Fibroblast of lung (primary cell): ENCODE data around the gene CLEC4A. TPM values are rescaled to one million over a fixed set of nuclear protein-coding genes. Genes with fewer than 3 reads are reported as not detected.

ENCODE experiments used
- DNase-seq, 2 donors: peaks; one replicate each; pipeline versions ENCODE4 v3.0.0 to v3.0.0-alpha.2; 2010; ENCODE audit warnings: low read depth in 2 of 2
- H2AFZ ChIP-seq: 2 replicates; pipeline ENCODE4 v1.5.1; 2012; ENCODE audit warnings: low read length, control low read depth, inconsistent platforms
- H3K27ac ChIP-seq: 2 replicates; pipeline ENCODE4 v1.5.1; 2011; ENCODE audit warnings: low read length, control low read depth; ENCODE audit not compliant: insufficient read depth
- H3K27me3 ChIP-seq: 2 replicates; pipeline ENCODE4 v1.5.1; 2011; ENCODE audit warnings: mild to moderate bottlenecking, low read length; ENCODE audit not compliant: control insufficient read depth, insufficient read depth
- H3K36me3 ChIP-seq: 2 replicates; pipeline ENCODE4 v1.5.1; 2011; ENCODE audit warnings: low read length; ENCODE audit not compliant: control insufficient read depth, insufficient read depth
- H3K4me1 ChIP-seq: 2 replicates; pipeline ENCODE4 v1.5.1; 2011; ENCODE audit warnings: low read length; ENCODE audit not compliant: control insufficient read depth, insufficient read depth; ENCODE audit errors: extremely low read depth
- H3K4me2 ChIP-seq: 2 replicates; pipeline ENCODE4 v1.5.1; 2011; ENCODE audit warnings: low read length, control low read depth; ENCODE audit not compliant: insufficient read depth; ENCODE audit errors: extremely low read depth
- H3K4me3 ChIP-seq, 4 experiments: fragments of 200-600 bp in 1 of 4; sonication (generic) in 1 of 4; replicated peaks in 1 of 4; 2 replicates each; pipeline ENCODE4 v1.5.1; 2011 to 2016; ENCODE audit warnings: low read length in 4 of 4, low read depth in 3 of 4, mild to moderate bottlenecking in 3 of 4, control low read depth in 2 of 4, inconsistent platforms in 1 of 4, mixed read lengths in 1 of 4; ENCODE audit not compliant: insufficient read depth in 1 of 4; ENCODE audit errors: control extremely low read depth in 1 of 4
- H3K79me2 ChIP-seq: 2 replicates; pipeline ENCODE4 v1.5.1; 2012; ENCODE audit warnings: mild to moderate bottlenecking, low read length, inconsistent platforms; ENCODE audit not compliant: control insufficient read depth, insufficient read depth
- H3K9ac ChIP-seq: 2 replicates; pipeline ENCODE4 v1.5.1; 2011; ENCODE audit warnings: mild to moderate bottlenecking, low read length, control low read depth; ENCODE audit not compliant: insufficient read depth
- H3K9me3 ChIP-seq: 2 replicates; pipeline ENCODE4 v1.5.1; 2012; ENCODE audit warnings: low read depth, low read length; ENCODE audit not compliant: control insufficient read depth, insufficient read depth
- H4K20me1 ChIP-seq: 2 replicates; pipeline ENCODE4 v1.5.1; 2011; ENCODE audit warnings: low read length; ENCODE audit not compliant: control insufficient read depth, insufficient read depth; ENCODE audit errors: extremely low read depth
- CTCF ChIP-seq, 2 donors: IDR thresholded peaks in 1 of 2; conservative IDR thresholded peaks in 1 of 2; 1 replicate in 1 of 2; 2 replicates in 1 of 2; pipeline ENCODE4 v1.5.1; 2011 to 2012; ENCODE audit warnings: low read length in 2 of 2, control low read depth in 1 of 2, inconsistent platforms in 1 of 2, low read depth in 1 of 2, mild to moderate bottlenecking in 1 of 2
- EZH2 ChIP-seq: IDR thresholded peaks from 2 replicates; pipeline ENCODE4 v1.5.1; 2012; ENCODE audit warnings: low read length, control low read depth, mild to moderate bottlenecking; ENCODE audit errors: missing control alignments
- polyA plus RNA-seq, 2 donors: library from polyadenylated mRNA; depleted of rRNA in 1 of 2; stranded (reverse) in 1 of 2; unstranded in 1 of 2; fragments of >200 nt; gene quantifications; 2 replicates each; pipeline ENCODE4 v1.2.1, GENCODE V29; 2011 to 2012; ENCODE audit warnings: missing spikeins in 1 of 2
- total RNA-seq: library from RNA; depleted of rRNA; stranded (reverse); fragments of >200 nt; gene quantifications from 2 replicates; pipeline ENCODE4 v1.2.1, GENCODE V29; 2014

Gene CLEC4A
- total and polyA plus RNA-seq, 2 donors (not counting 1 experiment from before 2014, with no cell fraction given) = 0.26 to 0.33 TPM

DNA sequence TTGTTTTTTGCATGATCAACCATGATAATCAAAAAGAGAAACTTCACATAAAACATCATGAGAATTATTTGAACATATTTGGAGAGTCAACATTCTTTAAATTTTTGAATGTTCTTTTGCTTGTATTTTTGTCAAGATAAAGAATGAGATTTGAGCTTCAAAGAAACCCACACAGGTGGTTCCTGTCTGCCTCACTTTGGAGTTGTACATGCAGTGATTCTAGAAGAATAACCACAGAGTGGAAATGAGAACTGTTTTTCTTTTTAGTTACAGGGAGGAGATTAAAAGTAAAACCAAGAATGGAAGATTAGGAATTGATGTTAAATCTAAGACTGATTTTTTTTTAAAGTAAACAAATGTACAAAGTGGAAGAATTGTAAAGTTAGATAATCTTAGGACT, 31.1 kb downstream of the CLEC4A start:
- no peaks in the 10 kb centered on the region for H3K36me3 ChIP-seq
- H3K27ac ChIP-seq = no peak overlapping the region
- H3K27me3 ChIP-seq = no peaks in the 10 kb centered on the region
- H3K9me3 ChIP-seq = no peaks in the 10 kb centered on the region
- TF ChIP-seq CTCF (conservative IDR thresholded peaks at IDR 0.05 in 1 of 2, IDR thresholded peaks at IDR 0.05 in 1 of 2; ENCODE audit: low read depth in 1 of 2, low read length in 2 of 2) (no peak), EZH2 (no peak)
- no peak overlapping the region for H3K4me2 ChIP-seq
- no peaks in the 10 kb centered on the region for H4K20me1 ChIP-seq
- H3K9ac ChIP-seq = no peak overlapping the region
- H3K79me2 ChIP-seq = no peaks in the 10 kb centered on the region
- H3K4me1 ChIP-seq = no peaks in the 10 kb centered on the region
- no peak overlapping the region for H3K4me3 ChIP-seq
- H2AFZ ChIP-seq = no peak overlapping the region
- peak; percentile 6 to 43 for DNase-seq

DNA sequence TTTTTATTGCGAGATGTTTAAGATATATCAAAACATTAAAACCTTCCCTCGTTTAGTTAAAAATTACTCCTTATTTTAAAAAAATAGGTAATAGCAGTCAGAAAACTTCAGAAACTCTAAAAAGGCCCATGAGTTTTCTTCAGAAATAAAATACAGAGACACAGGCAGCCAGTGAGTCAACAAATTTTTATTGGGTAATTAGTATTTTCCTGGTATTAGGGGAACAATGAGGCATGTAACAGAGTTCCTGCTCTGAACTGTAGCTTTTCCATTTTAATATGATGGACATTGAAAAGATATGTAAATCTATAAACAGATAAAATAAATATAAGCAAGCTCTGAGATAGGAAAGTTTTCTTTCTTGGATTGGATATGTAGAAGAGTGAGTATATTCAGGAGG, 33.0 kb downstream of the CLEC4A start:
- H3K27me3 ChIP-seq = no peaks in the 10 kb centered on the region

GRCh38 chr12:8156845-8157244, 33.4 kb downstream of the CLEC4A start, which contains the start of gene ZNF705A:
Gene ZNF705A (plus strand): TSS chr12:8157015. CDS start chr12:8172626, 15,611 bp downstream.
- Histone ChIP-seq H4K20me1 (no peaks in the 10 kb centered on the region), H3K9me3 (no peaks in the 10 kb centered on the region), H3K79me2 (no peaks in the 10 kb centered on the region), H3K4me2 (no peak within 1 kb of the TSS), H3K4me3 (no peak within 1 kb of the TSS), H3K27ac (no peak within 1 kb of the TSS), H3K36me3 (no peaks in the 10 kb centered on the region), H2AFZ (no peak within 1 kb of the TSS), H3K4me1 (no peaks in the 10 kb centered on the region), H3K27me3 (no peaks in the 10 kb centered on the region), H3K9ac (no peak within 1 kb of the TSS)
- peak; percentile 35 to 89 for DNase-seq
- no peak for TF ChIP-seq EZH2
- TF ChIP-seq CTCF (conservative IDR thresholded peaks at IDR 0.05 in 1 of 2, IDR thresholded peaks at IDR 0.05 in 1 of 2; ENCODE audit: low read depth in 1 of 2, low read length in 2 of 2) = no peak

More for the DNA sequence above, 33.0 kb downstream of the CLEC4A start:
- no peaks in the 10 kb centered on the region for H4K20me1 ChIP-seq
- no peak overlapping the region for H3K4me3 ChIP-seq
- no peak overlapping the region for H3K9ac ChIP-seq
- no peak overlapping the region for H3K4me2 ChIP-seq
- DNase-seq = peak in 1 of 2 donors; percentile 6
- no peak overlapping the region for H2AFZ ChIP-seq
- H3K36me3 ChIP-seq = no peaks in the 10 kb centered on the region
- no peaks in the 10 kb centered on the region for H3K79me2 ChIP-seq
- H3K27ac ChIP-seq = no peak overlapping the region
- no peak for TF ChIP-seq EZH2
- TF ChIP-seq CTCF (conservative IDR thresholded peaks at IDR 0.05 in 1 of 2, IDR thresholded peaks at IDR 0.05 in 1 of 2; ENCODE audit: low read depth in 1 of 2, low read length in 2 of 2) = no peak
- H3K9me3 ChIP-seq = no peaks in the 10 kb centered on the region
- H3K4me1 ChIP-seq = no peaks in the 10 kb centered on the region
